Stimulated activated memory B cell treated with anti-CD40 and anti-IgM and Interleukin-4, amounts not matched to agents 10 μg/mL and 1 μg/mL and 100 μg/mL, for 72 hours (primary cell): ENCODE data around the gene MLIP.

ENCODE experiments used
- ATAC-seq: fragments of 150-1000 bp; cut with Tn5 transposase; 2 replicates; pipeline ENCODE4 v1.10.0; 2021
- H3K27ac Mint-ChIP-seq: one replicate; pipeline ENCODE4 v1.8.0; 2022; ENCODE audit warnings: mild to moderate bottlenecking, mixed read lengths
- H3K27me3 Mint-ChIP-seq: one replicate; pipeline ENCODE4 v1.8.0; 2022; ENCODE audit warnings: mixed read lengths
- H3K36me3 Mint-ChIP-seq: one replicate; pipeline ENCODE4 v1.8.0; 2022; ENCODE audit warnings: mixed read lengths
- H3K4me1 Mint-ChIP-seq: one replicate; pipeline ENCODE4 v1.8.0; 2022; ENCODE audit warnings: mixed read lengths
- H3K4me3 Mint-ChIP-seq: one replicate; pipeline ENCODE4 v1.8.0; 2022; ENCODE audit warnings: mild to moderate bottlenecking, moderate library complexity, mixed read lengths
- H3K9me3 Mint-ChIP-seq: one replicate; pipeline ENCODE4 v1.8.0; 2022; ENCODE audit warnings: mixed read lengths

The MLIP gene

GRCh38 chr6:54289426-54289825 is 178.2 kb downstream of the MLIP start:
- ATAC-seq = no peak
- H3K27ac Mint-ChIP-seq = no peak overlapping the region

GRCh38 chr6:54291146-54291545 is 179.9 kb downstream of the MLIP start:
- H3K27me3 Mint-ChIP-seq = no peaks in the 10 kb centered on the region
- peak; percentile 52 for ATAC-seq
- H3K36me3 Mint-ChIP-seq = no peaks in the 10 kb centered on the region
- no peak overlapping the region for H3K4me3 Mint-ChIP-seq
- H3K9me3 Mint-ChIP-seq = peaks cover 3% of the 10 kb centered on the region
- no peak overlapping the region for H3K27ac Mint-ChIP-seq
- H3K4me1 Mint-ChIP-seq = peaks cover 5% of the 10 kb centered on the region

More at GRCh38 chr6:54289426-54289825, 178.2 kb downstream of the MLIP start:
- no peak overlapping the region for H3K4me3 Mint-ChIP-seq
- no peaks in the 10 kb centered on the region for H3K27me3 Mint-ChIP-seq
- H3K9me3 Mint-ChIP-seq = peaks cover 3% of the 10 kb centered on the region
- H3K36me3 Mint-ChIP-seq = no peaks in the 10 kb centered on the region
- H3K4me1 Mint-ChIP-seq = peaks cover 5% of the 10 kb centered on the region

GRCh38 chr6:54291738-54292137 is 180.5 kb downstream of the MLIP start:
- Mint-ChIP-seq H3K27ac (no peak overlapping the region), H3K9me3 (peaks cover 3% of the 10 kb centered on the region), H3K27me3 (no peaks in the 10 kb centered on the region), H3K4me3 (no peak overlapping the region), H3K4me1 (peaks cover 5% of the 10 kb centered on the region), H3K36me3 (no peaks in the 10 kb centered on the region)
- ATAC-seq = peak; percentile 55

GRCh38 chr6:54294965-54295532 is 183.8 kb downstream of the MLIP start:
- Mint-ChIP-seq H3K4me3 (no peak overlapping the region), H3K9me3 (no peaks in the 10 kb centered on the region), H3K27ac (no peak overlapping the region), H3K36me3 (no peaks in the 10 kb centered on the region), H3K4me1 (peaks cover 5% of the 10 kb centered on the region), H3K27me3 (no peaks in the 10 kb centered on the region)
- no peak for ATAC-seq

GRCh38 chr6:54299542-54300269 is 188.5 kb downstream of the MLIP start:
- Mint-ChIP-seq H3K27ac (no peak overlapping the region), H3K36me3 (no peaks in the 10 kb centered on the region), H3K9me3 (no peaks in the 10 kb centered on the region), H3K4me1 (no peaks in the 10 kb centered on the region), H3K4me3 (no peak overlapping the region), H3K27me3 (no peaks in the 10 kb centered on the region)
- no peak for ATAC-seq

GRCh38 chr6:54301770-54302169 is 190.5 kb downstream of the MLIP start:
- no peaks in the 10 kb centered on the region for H3K27me3 Mint-ChIP-seq
- no peak overlapping the region for H3K27ac Mint-ChIP-seq
- H3K4me3 Mint-ChIP-seq = no peak overlapping the region
- no peaks in the 10 kb centered on the region for H3K4me1 Mint-ChIP-seq
- no peak for ATAC-seq
- H3K9me3 Mint-ChIP-seq = no peaks in the 10 kb centered on the region
- H3K36me3 Mint-ChIP-seq = no peaks in the 10 kb centered on the region

- H3K36me3 Mint-ChIP-seq = no peaks in the 10 kb centered on the region
- no peak for ATAC-seq
- H3K4me3 Mint-ChIP-seq = no peak overlapping the region
- H3K27me3 Mint-ChIP-seq = no peaks in the 10 kb centered on the region
- H3K4me1 Mint-ChIP-seq = no peaks in the 10 kb centered on the region
- peaks cover 9% of the 10 kb centered on the region for H3K9me3 Mint-ChIP-seq
- H3K27ac Mint-ChIP-seq = no peak overlapping the region
Measured at GRCh38 chr6:54307439-54307910, 196.2 kb downstream of the MLIP start.

- Mint-ChIP-seq H3K36me3 (no peaks in the 10 kb centered on the region), H3K27me3 (no peaks in the 10 kb centered on the region), H3K4me1 (no peaks in the 10 kb centered on the region), H3K4me3 (no peak within 1 kb of the TSS), H3K9me3 (peaks cover 9% of the 10 kb centered on the region), H3K27ac (no peak within 1 kb of the TSS)
- ATAC-seq = no peak
Measured at GRCh38 chr6:54308289-54308985, 197.2 kb downstream of the MLIP start, which contains the start of gene TINAG. TSS of gene TINAG (plus strand) at chr6:54308441. CDS start at chr6:54308551, 110 bp downstream.

GRCh38 chr6:54308986-54309315 is 197.7 kb downstream of the MLIP start:
- Mint-ChIP-seq H3K27me3 (no peaks in the 10 kb centered on the region), H3K27ac (no peak overlapping the region), H3K9me3 (peaks cover 9% of the 10 kb centered on the region), H3K4me1 (no peaks in the 10 kb centered on the region), H3K4me3 (no peak overlapping the region), H3K36me3 (no peaks in the 10 kb centered on the region)
- ATAC-seq = no peak

- ATAC-seq = no peak
- Mint-ChIP-seq H3K36me3 (no peaks in the 10 kb centered on the region), H3K27ac (no peak overlapping the region), H3K4me1 (no peaks in the 10 kb centered on the region), H3K27me3 (no peaks in the 10 kb centered on the region), H3K9me3 (peaks cover 9% of the 10 kb centered on the region), H3K4me3 (no peak overlapping the region)
Measured at GRCh38 chr6:54310377-54311152, 199.3 kb downstream of the MLIP start.

GRCh38 chr6:54315656-54316055 is 204.4 kb downstream of the MLIP start:
- Mint-ChIP-seq H3K4me3 (no peak overlapping the region), H3K9me3 (peaks cover 3% of the 10 kb centered on the region), H3K27ac (no peak overlapping the region), H3K36me3 (no peaks in the 10 kb centered on the region), H3K4me1 (no peaks in the 10 kb centered on the region), H3K27me3 (no peaks in the 10 kb centered on the region)
- no peak for ATAC-seq
